NCI-H2029 treated with DMSO at 0.1 percent for 48 hours (cell line): ENCODE measurements around the gene TMED5.
"Not testable (repeated sequence)": the region's sequence is repeated elsewhere in the genome, so short reads cannot be mapped to it uniquely, and the experiment has no call there.

Source experiments
- DNase-seq: peaks from one replicate; lab custom pipeline; 2025; lab: John Stamatoyannopoulos, UW

TMED5 gene

GRCh38 chr1:93171549-93172034, 8.6 kb downstream of the TMED5 start:
- no peak for DNase-seq

GRCh38 chr1:93170141-93170678, 10.0 kb downstream of the TMED5 start:
- DNase-seq = not testable (repeated sequence)

GRCh38 chr1:93167006-93167405, 13.2 kb downstream of the TMED5 start:
- DNase-seq = no peak

GRCh38 chr1:93165895-93166294, 14.3 kb downstream of the TMED5 start:
- DNase-seq = not testable (repeated sequence)

- DNase-seq = no peak
These were observed 15.4 kb downstream of the TMED5 start for GRCh38 chr1:93164816-93165215.

GRCh38 chr1:93163314-93163713, 16.9 kb downstream of the TMED5 start:
- not testable (repeated sequence) for DNase-seq

- DNase-seq = no peak
These were observed 20.9 kb downstream of the TMED5 start for GRCh38 chr1:93159337-93159736.

GRCh38 chr1:93155335-93155734, 24.9 kb downstream of the TMED5 start:
- no peak for DNase-seq

GRCh38 chr1:93154898-93155297, 25.3 kb downstream of the TMED5 start:
- no peak for DNase-seq

- DNase-seq = no peak
These were observed 27.4 kb downstream of the TMED5 start for GRCh38 chr1:93152835-93153234.

GRCh38 chr1:93151474-93151873, 28.7 kb downstream of the TMED5 start:
- no peak for DNase-seq

- DNase-seq = no peak
These were observed 29.5 kb downstream of the TMED5 start for GRCh38 chr1:93150729-93151128.

- no peak for DNase-seq
These were observed 32.2 kb downstream of the TMED5 start for GRCh38 chr1:93148001-93148400.

- DNase-seq = no peak
These were observed 36.4 kb downstream of the TMED5 start for GRCh38 chr1:93143769-93144168.

GRCh38 chr1:93143136-93143535, 37.1 kb downstream of the TMED5 start:
- DNase-seq = no peak

GRCh38 chr1:93142161-93142560, 38.1 kb downstream of the TMED5 start:
- DNase-seq = no peak

GRCh38 chr1:93140106-93140505, 40.1 kb downstream of the TMED5 start:
- DNase-seq = no peak

- DNase-seq = no peak
These were observed 42.5 kb downstream of the TMED5 start for GRCh38 chr1:93137604-93138292.

GRCh38 chr1:93136445-93136844, 43.8 kb downstream of the TMED5 start:
- no peak for DNase-seq

GRCh38 chr1:93132638-93133037, 47.6 kb downstream of the TMED5 start:
- DNase-seq = no peak

- DNase-seq = no peak
These were observed 50.6 kb downstream of the TMED5 start for GRCh38 chr1:93129507-93130099.

GRCh38 chr1:93124556-93125355, 55.5 kb downstream of the TMED5 start:
- no peak for DNase-seq
